HEK293 (cell line): ENCODE measurements around the gene PIWIL1.

Experiments used
- CTCF ChIA-PET: fragments of 350-600 bp; formaldehyde crosslinking; extraction: SDS; loops from one replicate; lab custom pipeline; 2021; ENCODE audit warnings: antibody characterized with exemption; lab: Yijun Ruan, JAX
- POLR2A ChIA-PET: fragments of 300-600 bp; formaldehyde crosslinking; extraction: SDS; loops from one replicate; lab custom pipeline; 2020; ENCODE audit warnings: antibody characterized with exemption, inconsistent platforms; lab: Yijun Ruan, JAX
- H3K27ac ChIP-seq: fragments of 200-500 bp; sonication (Bioruptor generic); 2 replicates; pipeline ENCODE4 v1.5.1; 2014; ENCODE audit warnings: low read depth, low read length, control low read depth, inconsistent platforms; ENCODE audit errors: extremely low read depth
- H3K36me3 ChIP-seq, 2 experiments: fragments of 200-500 bp in 1 of 2; sonication (Bioruptor generic) in 1 of 2; 1 replicate in 1 of 2; 2 replicates in 1 of 2; pipeline ENCODE4 v1.5.1; 2014 to 2017; ENCODE audit warnings: inconsistent platforms in 2 of 2, low read length in 2 of 2; ENCODE audit not compliant: control insufficient read depth in 2 of 2, insufficient read depth in 1 of 2
- H3K4me1 ChIP-seq: fragments of 200-500 bp; sonication (Bioruptor generic); 2 replicates; pipeline ENCODE4 v1.5.1; 2014; ENCODE audit warnings: mild to moderate bottlenecking, low read length, inconsistent platforms; ENCODE audit not compliant: control insufficient read depth, insufficient read depth
- H3K4me3 ChIP-seq: 2 replicates; pipeline ENCODE4 v1.5.1; 2011; ENCODE audit warnings: low read depth, mild to moderate bottlenecking, control low read depth, low read length, moderate library complexity
- H3K9me3 ChIP-seq: fragments of 200-500 bp; sonication (Bioruptor generic); 2 replicates; pipeline ENCODE4 v1.5.1; 2014; ENCODE audit warnings: low read depth, low read length, inconsistent platforms; ENCODE audit not compliant: control insufficient read depth, insufficient read depth
- GLIS2 ChIP-seq: fragments of 450-650 bp; formaldehyde crosslinking; IDR thresholded peaks from 2 replicates; pipeline ENCODE4 v1.5.1; 2016; ENCODE audit warnings: missing biosample characterization, missing genetic modification characterization
- KLF16 ChIP-seq: fragments of 450-650 bp; formaldehyde crosslinking; IDR thresholded peaks from 2 replicates; pipeline ENCODE4 v1.5.1; 2017; ENCODE audit warnings: missing biosample characterization, missing genetic modification characterization
- KLF9 ChIP-seq: fragments of 450-650 bp; formaldehyde crosslinking; IDR thresholded peaks from 2 replicates; pipeline ENCODE4 v1.5.1; 2016; ENCODE audit warnings: missing biosample characterization, missing genetic modification characterization, low read depth
- SALL2 ChIP-seq: fragments of 450-650 bp; formaldehyde crosslinking; IDR thresholded peaks from 2 replicates; pipeline ENCODE4 v1.5.0; 2017; ENCODE audit warnings: missing biosample characterization, mild to moderate bottlenecking, missing genetic modification characterization, borderline replicate concordance
- SCRT2 ChIP-seq: fragments of 450-650 bp; formaldehyde crosslinking; IDR thresholded peaks from 2 replicates; pipeline ENCODE4 v1.5.1; 2016; ENCODE audit warnings: missing biosample characterization, missing genetic modification characterization
- ZBTB8A ChIP-seq: fragments of 450-650 bp; formaldehyde crosslinking; IDR thresholded peaks from 2 replicates; pipeline ENCODE4 v1.5.1; 2016; ENCODE audit warnings: missing biosample characterization, missing genetic modification characterization
- ZNF10 ChIP-seq: fragments of 450-650 bp; formaldehyde crosslinking; IDR thresholded peaks from 2 replicates; pipeline ENCODE4 v1.5.1; 2017; ENCODE audit warnings: missing biosample characterization, missing genetic modification characterization
- ZNF112 ChIP-seq: fragments of 450-650 bp; formaldehyde crosslinking; IDR thresholded peaks from 2 replicates; pipeline ENCODE4 v1.5.0; 2017; ENCODE audit warnings: missing biosample characterization, missing genetic modification characterization
- ZNF121 ChIP-seq: fragments of 450-650 bp; formaldehyde crosslinking; IDR thresholded peaks from 2 replicates; pipeline ENCODE4 v1.5.1; 2016; ENCODE audit warnings: missing biosample characterization, missing genetic modification characterization
- ZNF19 ChIP-seq: fragments of 450-650 bp; formaldehyde crosslinking; IDR thresholded peaks from 2 replicates; pipeline ENCODE4; 2016; ENCODE audit warnings: missing biosample characterization, missing genetic modification characterization, low read depth
- ZNF274 ChIP-seq, 2 experiments: fragments of 200-500 bp in 1 of 2; fragments of 450-650 bp in 1 of 2; sonication (Bioruptor generic) in 1 of 2; formaldehyde crosslinking in 1 of 2; IDR thresholded peaks; 2 replicates each; pipeline versions ENCODE4 v1.5.1 to v1.6.1; 2014 to 2016; ENCODE audit warnings: borderline replicate concordance in 1 of 2, inconsistent platforms in 1 of 2, low read length in 1 of 2, missing biosample characterization in 1 of 2, missing genetic modification characterization in 1 of 2
- ZNF324 ChIP-seq: fragments of 450-650 bp; formaldehyde crosslinking; IDR thresholded peaks from 2 replicates; pipeline ENCODE4 v1.5.1; 2016; ENCODE audit warnings: missing biosample characterization, missing genetic modification characterization
- ZNF335 ChIP-seq: fragments of 450-650 bp; formaldehyde crosslinking; conservative IDR thresholded peaks from 2 replicates; pipeline ENCODE4 v1.5.1; 2016; ENCODE audit warnings: missing biosample characterization, missing genetic modification characterization
- ZNF398 ChIP-seq: fragments of 450-650 bp; formaldehyde crosslinking; IDR thresholded peaks from 2 replicates; pipeline ENCODE4 v1.5.1; 2017; ENCODE audit warnings: missing biosample characterization, missing genetic modification characterization
- ZNF449 ChIP-seq: fragments of 450-650 bp; formaldehyde crosslinking; IDR thresholded peaks from 2 replicates; pipeline ENCODE4 v1.5.1; 2017; ENCODE audit warnings: missing biosample characterization, mild to moderate bottlenecking, missing genetic modification characterization, moderate library complexity
- ZNF521 ChIP-seq: fragments of 450-650 bp; formaldehyde crosslinking; IDR thresholded peaks from 2 replicates; pipeline ENCODE4 v1.5.1; 2017; ENCODE audit warnings: missing biosample characterization, mild to moderate bottlenecking, missing genetic modification characterization
- ZNF529 ChIP-seq: fragments of 450-650 bp; formaldehyde crosslinking; IDR thresholded peaks from 2 replicates; pipeline ENCODE4 v1.5.1; 2017; ENCODE audit warnings: missing genetic modification characterization, missing biosample characterization; ENCODE audit not compliant: insufficient replicate concordance
- ZNF544 ChIP-seq: fragments of 450-650 bp; formaldehyde crosslinking; IDR thresholded peaks from 2 replicates; pipeline ENCODE4 v1.5.0; 2017; ENCODE audit warnings: missing biosample characterization, missing genetic modification characterization
- ZNF645 ChIP-seq: fragments of 450-650 bp; formaldehyde crosslinking; IDR thresholded peaks from 2 replicates; pipeline ENCODE4; 2016; ENCODE audit warnings: missing biosample characterization, missing genetic modification characterization
- ZNF692 ChIP-seq: fragments of 450-650 bp; formaldehyde crosslinking; IDR thresholded peaks from 2 replicates; pipeline ENCODE4 v1.5.1; 2016; ENCODE audit warnings: missing biosample characterization, missing genetic modification characterization
- ZNF76 ChIP-seq: fragments of 450-650 bp; formaldehyde crosslinking; IDR thresholded peaks from 2 replicates; pipeline ENCODE4; 2016; ENCODE audit warnings: low read depth, missing biosample characterization, missing genetic modification characterization, borderline replicate concordance

The PIWIL1 gene

GRCh38 chr12:130347588-130347987 is 9.9 kb downstream of the PIWIL1 start:
- H3K36me3 ChIP-seq = no peaks in the 10 kb centered on the region
- TF ChIP-seq ZNF76 (tag by site-specific recombination) = no peak
- no peak for TF ChIP-seq ZNF529
- TF ChIP-seq GLIS2 (tag by site-specific recombination) = no peak
- no peak for TF ChIP-seq ZNF335
- TF ChIP-seq KLF16 (tag by site-specific recombination) = no peak
- no peak for TF ChIP-seq KLF9 (tag by site-specific recombination)
- no peak for TF ChIP-seq ZBTB8A
- no peak for TF ChIP-seq SCRT2
- no peak for TF ChIP-seq SALL2 (tag by site-specific recombination)
- TF ChIP-seq ZNF645 (tag by site-specific recombination) = no peak
- TF ChIP-seq ZNF544 (tag by site-specific recombination) = no peak
- no peak for TF ChIP-seq ZNF121 (tag by site-specific recombination)
- no peak for TF ChIP-seq ZNF112 (tag by site-specific recombination)
- no peak for TF ChIP-seq ZNF19 (tag by site-specific recombination)
- no peak for TF ChIP-seq ZNF449 (tag by site-specific recombination)
- TF ChIP-seq ZNF521 (tag by site-specific recombination) = no peak
- no peak for TF ChIP-seq ZNF274 (IDR thresholded peaks at IDR 0.05; ENCODE audit: low read length)
- TF ChIP-seq ZNF274 (tag by site-specific recombination; IDR thresholded peaks at IDR 0.05; ENCODE audit: borderline replicate concordance) = no peak
- TF ChIP-seq ZNF10 = no peak
- TF ChIP-seq ZNF324 (tag by site-specific recombination) = no peak
- TF ChIP-seq ZNF692 (tag by site-specific recombination) = no peak
- H3K27ac ChIP-seq = no peak overlapping the region
- no peaks in the 10 kb centered on the region for H3K4me1 ChIP-seq
- H3K9me3 ChIP-seq = no peaks in the 10 kb centered on the region
- no peak overlapping the region for H3K4me3 ChIP-seq
- ChIA-PET POLR2A (no interaction called here), CTCF (no interaction called here)

- Histone ChIP-seq H3K4me3 (no peak overlapping the region), H3K4me1 (no peaks in the 10 kb centered on the region), H3K9me3 (no peaks in the 10 kb centered on the region), H3K36me3 (no peaks in the 10 kb centered on the region), H3K27ac (no peak overlapping the region)
- POLR2A ChIA-PET = no interaction called here
- CTCF ChIA-PET = interaction anchor here (0.9 kb wide), 1 partner anchor 15 kb away, joined by 3 read pairs; no protein-coding TSS in a partner anchor
- no peak for TF ChIP-seq ZNF398 (tag by site-specific recombination)
Observed at GRCh38 chr12:130350715-130351114, 13.0 kb downstream of the PIWIL1 start.
